ENCODE measurements around the gene CCNO.

The CCNO gene

DNA sequence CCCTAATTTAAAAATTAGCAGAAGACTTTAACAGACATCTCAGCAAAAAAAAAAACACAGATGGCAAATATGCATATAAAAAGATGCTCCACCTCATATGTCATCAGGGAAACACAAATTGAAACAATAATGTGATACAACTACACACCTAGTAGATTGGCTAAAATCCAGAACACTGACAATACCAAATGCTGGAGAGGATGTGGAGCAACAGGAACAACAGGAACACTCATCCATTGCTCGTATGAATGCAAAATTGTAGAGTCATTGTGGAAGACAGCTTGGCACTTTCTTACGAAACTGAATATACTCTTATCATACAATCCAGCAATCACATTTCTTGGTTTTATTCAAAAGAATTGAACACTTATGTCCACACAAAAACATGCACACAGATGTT is 28.4 kb downstream of the CCNO start:
- Histone ChIP-seq H3K79me2 (ENCODE audit: low read length) (no peaks in the 10 kb centered on the region), H2AFZ (ENCODE audit: low read length) (no peak overlapping the region), H3K9me3 (replicated peaks; ENCODE audit: insufficient read depth, low read length) (no peaks in the 10 kb centered on the region), H3K36me3 (replicated peaks; ENCODE audit: insufficient read depth, low read length) (no peaks in the 10 kb centered on the region), H3K27me3 (replicated peaks; ENCODE audit: insufficient read depth, low read length) (no peaks in the 10 kb centered on the region), H3K4me3 (ENCODE audit: low read length) (no peak overlapping the region), H3K9ac (ENCODE audit: low read length) (no peak overlapping the region), H3F3A (ENCODE audit: insufficient read depth, low read length) (no peaks in the 10 kb centered on the region), H3K4me2 (ENCODE audit: low read depth, low read length) (no peak overlapping the region), H4K20me1 (ENCODE audit: insufficient read depth, low read length) (no peaks in the 10 kb centered on the region), H3K9me2 (replicated peaks; ENCODE audit: insufficient read depth, low read length) (no peaks in the 10 kb centered on the region), H3K27ac (ENCODE audit: low read length) (no peak overlapping the region), H3K4me1 (ENCODE audit: low read length) (no peaks in the 10 kb centered on the region)
- DNase-seq = no peak
- TF ChIP-seq EZH2 (optimal IDR thresholded peaks at IDR 0.05; ENCODE audit: low read depth, low read length) (no peak), EZH2phosphoT487 (IDR thresholded peaks at IDR 0.05; ENCODE audit: low read length) (no peak)
- TF ChIP-seq, protein P1, sequence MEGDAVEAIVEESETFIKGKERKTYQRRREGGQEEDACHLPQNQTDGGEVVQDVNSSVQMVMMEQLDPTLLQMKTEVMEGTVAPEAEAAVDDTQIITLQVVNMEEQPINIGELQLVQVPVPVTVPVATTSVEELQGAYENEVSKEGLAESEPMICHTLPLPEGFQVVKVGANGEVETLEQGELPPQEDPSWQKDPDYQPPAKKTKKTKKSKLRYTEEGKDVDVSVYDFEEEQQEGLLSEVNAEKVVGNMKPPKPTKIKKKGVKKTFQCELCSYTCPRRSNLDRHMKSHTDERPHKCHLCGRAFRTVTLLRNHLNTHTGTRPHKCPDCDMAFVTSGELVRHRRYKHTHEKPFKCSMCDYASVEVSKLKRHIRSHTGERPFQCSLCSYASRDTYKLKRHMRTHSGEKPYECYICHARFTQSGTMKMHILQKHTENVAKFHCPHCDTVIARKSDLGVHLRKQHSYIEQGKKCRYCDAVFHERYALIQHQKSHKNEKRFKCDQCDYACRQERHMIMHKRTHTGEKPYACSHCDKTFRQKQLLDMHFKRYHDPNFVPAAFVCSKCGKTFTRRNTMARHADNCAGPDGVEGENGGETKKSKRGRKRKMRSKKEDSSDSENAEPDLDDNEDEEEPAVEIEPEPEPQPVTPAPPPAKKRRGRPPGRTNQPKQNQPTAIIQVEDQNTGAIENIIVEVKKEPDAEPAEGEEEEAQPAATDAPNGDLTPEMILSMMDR (IDR thresholded peaks at IDR 0.05; ENCODE audit: low read length) = no peak

DNA sequence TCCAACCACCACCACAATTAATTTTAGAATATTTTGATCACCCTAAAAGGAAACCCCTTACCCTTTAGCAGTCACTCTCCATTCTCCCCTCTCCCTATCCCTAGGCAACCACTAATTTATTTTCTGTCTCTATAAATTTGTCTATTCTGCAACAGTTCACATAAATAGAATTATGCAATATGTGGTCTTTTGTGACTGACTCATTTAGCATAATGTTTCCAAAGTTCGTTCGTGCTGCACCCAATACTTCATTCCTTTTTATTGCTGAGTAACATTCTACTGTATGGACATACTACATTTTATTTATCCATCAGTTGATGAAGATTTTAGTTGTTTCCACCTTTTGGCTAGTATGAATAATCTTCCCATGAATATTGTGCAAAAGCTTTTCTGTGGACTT is 42.2 kb downstream of the CCNO start:
- H4K20me1 ChIP-seq (ENCODE audit: insufficient read depth, low read length) = no peaks in the 10 kb centered on the region
- H2AFZ ChIP-seq (ENCODE audit: low read length) = no peak overlapping the region
- TF ChIP-seq EZH2 (optimal IDR thresholded peaks at IDR 0.05; ENCODE audit: low read depth, low read length) = no peak
- TF ChIP-seq, protein P1 (IDR thresholded peaks at IDR 0.05; ENCODE audit: low read length) = no peak
- no peak for TF ChIP-seq EZH2phosphoT487 (IDR thresholded peaks at IDR 0.05; ENCODE audit: low read length)
- no peak overlapping the region for H3K4me3 ChIP-seq (ENCODE audit: low read length)
- no peak overlapping the region for H3K27ac ChIP-seq (ENCODE audit: low read length)
- no peaks in the 10 kb centered on the region for H3K4me1 ChIP-seq (ENCODE audit: low read length)
- no peaks in the 10 kb centered on the region for H3K9me3 ChIP-seq (replicated peaks; ENCODE audit: insufficient read depth, low read length)
- no peaks in the 10 kb centered on the region for H3K79me2 ChIP-seq (ENCODE audit: low read length)
- H3K36me3 ChIP-seq (replicated peaks; ENCODE audit: insufficient read depth, low read length) = no peaks in the 10 kb centered on the region
- no peaks in the 10 kb centered on the region for H3K9me2 ChIP-seq (replicated peaks; ENCODE audit: insufficient read depth, low read length)
- H3K4me2 ChIP-seq (ENCODE audit: low read depth, low read length) = no peak overlapping the region
- no peak for DNase-seq
- no peaks in the 10 kb centered on the region for H3F3A ChIP-seq (ENCODE audit: insufficient read depth, low read length)
- H3K27me3 ChIP-seq (replicated peaks; ENCODE audit: insufficient read depth, low read length) = no peaks in the 10 kb centered on the region
- H3K9ac ChIP-seq (ENCODE audit: low read length) = no peak overlapping the region

DNA sequence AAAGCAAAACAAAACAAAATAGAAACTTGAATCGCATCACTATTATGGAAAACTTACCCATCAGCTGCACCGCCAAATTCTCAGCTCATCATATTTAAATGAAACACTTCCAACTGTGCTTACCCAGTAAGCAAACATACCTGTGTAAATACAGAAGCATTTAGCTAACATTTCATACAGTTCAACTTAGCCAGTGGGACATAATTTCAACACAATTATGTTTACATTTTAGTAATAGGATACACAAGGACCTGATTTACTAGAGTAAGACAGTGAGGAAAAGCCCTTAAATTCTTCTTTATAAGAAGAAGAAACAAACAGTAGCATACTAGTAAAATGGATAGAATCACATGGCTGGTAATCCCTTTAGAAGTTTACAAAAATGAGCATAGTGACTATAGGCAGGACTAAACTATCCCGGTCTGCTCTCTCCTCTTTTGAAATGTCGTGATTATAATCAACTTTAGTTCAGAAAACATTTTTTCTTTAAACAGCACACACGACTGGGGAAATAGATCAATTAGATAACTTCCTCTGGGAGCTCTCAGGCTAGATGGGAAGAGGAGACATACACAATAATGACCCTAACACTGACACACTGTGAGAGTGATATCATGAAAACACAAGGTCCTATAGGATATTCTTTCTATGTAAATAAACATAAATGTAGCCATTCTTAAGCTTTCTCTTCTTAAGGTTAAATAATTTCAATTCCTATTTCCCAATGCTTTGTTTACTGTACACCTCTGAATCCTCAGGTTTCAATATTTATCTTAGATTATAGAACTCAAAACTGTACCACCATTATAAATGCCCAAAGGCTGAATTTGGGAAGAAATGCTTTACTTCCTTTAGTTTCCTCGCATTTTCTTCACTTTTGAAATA is 44.5 kb downstream of the CCNO start:
- DNase-seq = no peak
- Histone ChIP-seq H2AFZ (ENCODE audit: low read length) (no peak overlapping the region), H3K9me3 (replicated peaks; ENCODE audit: insufficient read depth, low read length) (no peaks in the 10 kb centered on the region), H3K36me3 (replicated peaks; ENCODE audit: insufficient read depth, low read length) (no peaks in the 10 kb centered on the region), H4K20me1 (ENCODE audit: insufficient read depth, low read length) (no peaks in the 10 kb centered on the region), H3K4me2 (ENCODE audit: low read depth, low read length) (no peak overlapping the region), H3K9ac (ENCODE audit: low read length) (no peak overlapping the region), H3K4me3 (ENCODE audit: low read length) (no peak overlapping the region), H3K4me1 (ENCODE audit: low read length) (no peaks in the 10 kb centered on the region), H3K27ac (ENCODE audit: low read length) (no peak overlapping the region), H3K27me3 (replicated peaks; ENCODE audit: insufficient read depth, low read length) (no peaks in the 10 kb centered on the region), H3F3A (ENCODE audit: insufficient read depth, low read length) (no peaks in the 10 kb centered on the region), H3K9me2 (replicated peaks; ENCODE audit: insufficient read depth, low read length) (no peaks in the 10 kb centered on the region), H3K79me2 (ENCODE audit: low read length) (no peaks in the 10 kb centered on the region)
- TF ChIP-seq EZH2phosphoT487 (IDR thresholded peaks at IDR 0.05; ENCODE audit: low read length) (no peak), EZH2 (optimal IDR thresholded peaks at IDR 0.05; ENCODE audit: low read depth, low read length) (no peak)
- TF ChIP-seq, protein P1 (IDR thresholded peaks at IDR 0.05; ENCODE audit: low read length) = no peak
